Fibroblast of mammary gland (primary cell): ENCODE results near the gene ACVR1C.

Experiments used
- DNase-seq: peaks from one replicate; pipeline ENCODE4 v3.0.0-alpha.2; 2010; ENCODE audit warnings: low read depth
- H3K4me3 ChIP-seq: 2 replicates; pipeline ENCODE4 v1.5.1; 2011; ENCODE audit warnings: low read depth, mild to moderate bottlenecking, low read length, moderate library complexity; ENCODE audit not compliant: control insufficient read depth
- CTCF ChIP-seq: conservative IDR thresholded peaks from 2 replicates; pipeline ENCODE4 v1.5.1; 2011; ENCODE audit warnings: low read depth, low read length, inconsistent platforms; ENCODE audit not compliant: control insufficient read depth, insufficient read depth

Gene ACVR1C

GRCh38 chr2:157559890-157560289, 68.8 kb downstream of the ACVR1C start:
- no peak overlapping the region for H3K4me3 ChIP-seq
- TF ChIP-seq CTCF, result no peak
- DNase-seq, result no peak

- no peak for DNase-seq
- H3K4me3 ChIP-seq, result no peak overlapping the region
- TF ChIP-seq CTCF, result no peak
Measured at GRCh38 chr2:157559461-157559860, 69.2 kb downstream of the ACVR1C start.

- TF ChIP-seq CTCF, result no peak
Measured at GRCh38 chr2:157559061-157559460, 69.6 kb downstream of the ACVR1C start.

GRCh38 chr2:157557770-157558169, 70.9 kb downstream of the ACVR1C start:
- TF ChIP-seq CTCF, result no peak
- DNase-seq, result no peak
- H3K4me3 ChIP-seq, result no peak overlapping the region

More at GRCh38 chr2:157559061-157559460, 69.6 kb downstream of the ACVR1C start:
- no peak overlapping the region for H3K4me3 ChIP-seq
- peak; percentile 6 for DNase-seq

- DNase-seq, result no peak
- no peak overlapping the region for H3K4me3 ChIP-seq
- no peak for TF ChIP-seq CTCF
Measured at GRCh38 chr2:157540102-157540501, 88.6 kb downstream of the ACVR1C start.

- no peak for TF ChIP-seq CTCF
- DNase-seq, result no peak
- no peak overlapping the region for H3K4me3 ChIP-seq
Measured at GRCh38 chr2:157538064-157538463, 90.6 kb downstream of the ACVR1C start.

GRCh38 chr2:157536815-157537214, 91.8 kb downstream of the ACVR1C start:
- H3K4me3 ChIP-seq, result no peak overlapping the region
- TF ChIP-seq CTCF, result no peak
- no peak for DNase-seq
